ENCODE results near the gene RASAL3. TPM values are rescaled to one million over a fixed set of nuclear protein-coding genes. Genes with fewer than 3 reads are reported as not detected.
"Not testable (repeated sequence)": the region's sequence is repeated elsewhere in the genome, so short reads cannot be mapped to it uniquely, and the experiment has no call there.

The RASAL3 gene
- total RNA-seq, 1 donor from 2014 or later = 0.05 TPM

DNA sequence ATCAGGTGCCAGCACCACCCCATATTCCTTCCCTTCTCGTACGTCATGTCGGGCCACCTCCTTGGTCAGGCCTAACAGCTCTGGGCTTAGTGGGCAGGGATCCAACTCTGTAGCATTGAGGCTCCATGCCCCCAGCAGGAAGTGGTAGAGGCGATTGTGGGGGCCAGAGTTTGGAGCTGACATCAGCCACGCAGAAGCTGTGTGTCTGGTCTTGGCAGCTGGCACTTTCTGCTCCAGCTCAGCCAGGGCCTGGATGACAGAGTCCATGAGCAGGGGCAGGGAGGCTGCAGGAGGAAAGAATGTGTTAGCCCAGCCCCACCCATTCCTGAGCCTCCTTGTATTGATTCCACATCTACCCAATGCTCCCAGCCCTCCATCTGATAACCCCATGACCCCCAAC, 12.0 kb upstream of the RASAL3 start:
- no peaks in the 10 kb centered on the region for H3K4me1 Mint-ChIP-seq (ENCODE audit: low read depth)
- H3K27ac Mint-ChIP-seq (ENCODE audit: unreplicated experiment) = no peak overlapping the region
- H3K9me3 Mint-ChIP-seq (ENCODE audit: low read depth) = peaks cover 5% of the 10 kb centered on the region
- H3K36me3 Mint-ChIP-seq (ENCODE audit: low read depth) = no peaks in the 10 kb centered on the region
- TF ChIP-seq, protein P1, sequence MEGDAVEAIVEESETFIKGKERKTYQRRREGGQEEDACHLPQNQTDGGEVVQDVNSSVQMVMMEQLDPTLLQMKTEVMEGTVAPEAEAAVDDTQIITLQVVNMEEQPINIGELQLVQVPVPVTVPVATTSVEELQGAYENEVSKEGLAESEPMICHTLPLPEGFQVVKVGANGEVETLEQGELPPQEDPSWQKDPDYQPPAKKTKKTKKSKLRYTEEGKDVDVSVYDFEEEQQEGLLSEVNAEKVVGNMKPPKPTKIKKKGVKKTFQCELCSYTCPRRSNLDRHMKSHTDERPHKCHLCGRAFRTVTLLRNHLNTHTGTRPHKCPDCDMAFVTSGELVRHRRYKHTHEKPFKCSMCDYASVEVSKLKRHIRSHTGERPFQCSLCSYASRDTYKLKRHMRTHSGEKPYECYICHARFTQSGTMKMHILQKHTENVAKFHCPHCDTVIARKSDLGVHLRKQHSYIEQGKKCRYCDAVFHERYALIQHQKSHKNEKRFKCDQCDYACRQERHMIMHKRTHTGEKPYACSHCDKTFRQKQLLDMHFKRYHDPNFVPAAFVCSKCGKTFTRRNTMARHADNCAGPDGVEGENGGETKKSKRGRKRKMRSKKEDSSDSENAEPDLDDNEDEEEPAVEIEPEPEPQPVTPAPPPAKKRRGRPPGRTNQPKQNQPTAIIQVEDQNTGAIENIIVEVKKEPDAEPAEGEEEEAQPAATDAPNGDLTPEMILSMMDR (IDR thresholded peaks at IDR 0.05) = no peak
- H3K27me3 Mint-ChIP-seq (ENCODE audit: low read depth) = peaks cover 3% of the 10 kb centered on the region
- no peak overlapping the region for H3K4me3 Mint-ChIP-seq (ENCODE audit: unreplicated experiment)
- DNase-seq (ENCODE audit: low spot score) = peak; percentile 47

DNA sequence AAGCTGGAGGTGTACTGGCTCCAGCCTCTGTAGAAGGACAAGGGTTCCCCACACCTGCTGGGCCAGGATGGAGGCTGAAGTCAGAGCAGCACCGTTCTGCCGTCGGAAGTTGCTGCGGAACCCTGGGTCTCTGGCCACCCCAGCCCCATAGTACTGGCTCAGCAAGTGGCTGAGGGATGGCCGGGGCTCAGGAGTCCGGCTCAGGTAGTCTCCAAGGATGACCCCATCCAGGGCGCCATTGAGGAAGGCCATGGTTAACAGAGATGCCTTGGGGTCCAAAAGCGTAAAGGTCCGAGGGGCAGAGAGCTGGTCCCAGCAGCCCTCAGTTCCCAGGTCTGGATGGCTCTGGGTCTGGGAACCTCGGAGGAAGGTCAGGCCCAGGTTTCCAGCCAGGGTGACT, 11.3 kb upstream of the RASAL3 start:
- peaks cover 3% of the 10 kb centered on the region for H3K27me3 Mint-ChIP-seq (ENCODE audit: low read depth)
- H3K27ac Mint-ChIP-seq (ENCODE audit: unreplicated experiment) = no peak overlapping the region
- H3K4me1 Mint-ChIP-seq (ENCODE audit: low read depth) = no peaks in the 10 kb centered on the region
- DNase-seq (ENCODE audit: low spot score) = peak; percentile 67
- no peak overlapping the region for H3K4me3 Mint-ChIP-seq (ENCODE audit: unreplicated experiment)
- peaks cover 5% of the 10 kb centered on the region for H3K9me3 Mint-ChIP-seq (ENCODE audit: low read depth)
- no peaks in the 10 kb centered on the region for H3K36me3 Mint-ChIP-seq (ENCODE audit: low read depth)
- TF ChIP-seq, protein P1 (IDR thresholded peaks at IDR 0.05) = no peak

DNA sequence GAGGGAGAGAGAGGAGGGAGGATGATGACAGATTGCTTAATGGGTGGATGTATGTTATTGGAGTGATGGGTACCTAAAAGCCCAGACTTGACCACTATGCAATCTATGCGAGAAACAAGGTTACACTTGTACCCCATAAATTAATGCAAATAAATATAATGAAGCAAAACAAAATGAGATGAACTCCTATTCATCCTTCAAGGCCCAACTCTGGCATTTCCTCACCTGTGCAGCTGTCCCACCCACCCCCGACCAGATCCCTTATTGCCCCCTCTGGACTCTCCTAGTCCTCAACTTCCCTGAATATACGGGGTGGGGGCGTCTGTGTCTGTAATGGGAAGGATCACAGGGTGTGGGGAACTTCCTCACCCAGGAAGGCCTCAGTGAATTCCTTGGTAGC, 10.8 kb upstream of the RASAL3 start:
- Mint-ChIP-seq H3K4me1 (ENCODE audit: low read depth) (no peaks in the 10 kb centered on the region), H3K36me3 (ENCODE audit: low read depth) (no peaks in the 10 kb centered on the region), H3K27ac (ENCODE audit: unreplicated experiment) (no peak overlapping the region), H3K4me3 (ENCODE audit: unreplicated experiment) (no peak overlapping the region), H3K27me3 (ENCODE audit: low read depth) (peaks cover 3% of the 10 kb centered on the region), H3K9me3 (ENCODE audit: low read depth) (peaks cover 5% of the 10 kb centered on the region)
- no peak for DNase-seq (ENCODE audit: low spot score)
- TF ChIP-seq, protein P1 (IDR thresholded peaks at IDR 0.05) = no peak

DNA sequence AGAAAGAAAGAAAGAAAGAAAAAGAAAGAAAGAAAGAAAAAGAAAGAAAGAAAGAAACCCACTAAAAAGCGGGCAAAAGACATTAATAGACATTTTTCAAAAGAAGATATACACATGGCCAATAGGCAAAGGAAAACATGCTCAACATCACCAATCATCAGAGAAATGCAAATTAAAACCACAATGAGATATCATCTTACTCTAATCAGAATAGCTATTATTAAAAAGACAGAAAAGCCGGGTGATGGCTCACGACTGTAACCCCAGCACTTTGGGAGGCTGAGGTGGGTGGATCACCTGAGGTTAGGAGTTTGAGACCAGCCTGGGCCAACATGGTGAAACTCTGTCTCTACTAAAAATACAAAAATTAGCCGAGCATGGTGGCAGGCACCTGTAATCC, 9.5 kb upstream of the RASAL3 start:
- H3K27me3 Mint-ChIP-seq (ENCODE audit: low read depth) = peaks cover 11% of the 10 kb centered on the region
- not testable (repeated sequence) for H3K27ac Mint-ChIP-seq (ENCODE audit: unreplicated experiment); H3K9me3 Mint-ChIP-seq (ENCODE audit: low read depth); H3K4me3 Mint-ChIP-seq (ENCODE audit: unreplicated experiment); H3K36me3 Mint-ChIP-seq (ENCODE audit: low read depth); DNase-seq (ENCODE audit: low spot score); H3K4me1 Mint-ChIP-seq (ENCODE audit: low read depth)

DNA sequence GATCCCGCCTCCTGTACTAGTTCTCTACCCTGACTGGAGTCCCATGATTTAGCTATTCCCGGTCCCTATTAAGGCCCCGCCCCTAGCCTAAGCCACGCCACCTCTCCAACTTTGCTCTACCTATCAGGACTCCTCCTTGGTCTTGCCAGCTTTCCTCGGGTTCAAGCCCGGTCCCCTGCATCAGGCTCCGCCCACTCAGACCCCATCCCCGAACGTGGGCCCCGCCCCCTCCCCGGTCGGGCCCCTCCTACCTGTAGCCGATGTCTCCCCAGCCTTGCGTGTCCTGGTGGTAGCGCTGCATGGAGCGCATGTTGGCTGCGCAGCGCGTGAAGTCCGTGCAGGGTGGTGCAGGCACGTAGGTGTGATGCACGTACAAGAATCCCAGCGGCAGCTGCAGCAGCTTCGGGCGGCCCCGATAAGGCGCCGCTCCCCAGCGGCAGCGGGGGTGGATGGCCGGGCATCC, 7.3 kb upstream of the RASAL3 start:
- peak; percentile 85 for DNase-seq (ENCODE audit: low spot score)
- H3K27ac Mint-ChIP-seq (ENCODE audit: unreplicated experiment) = no peak overlapping the region
- no peak overlapping the region for H3K4me3 Mint-ChIP-seq (ENCODE audit: unreplicated experiment)
- no peaks in the 10 kb centered on the region for H3K36me3 Mint-ChIP-seq (ENCODE audit: low read depth)
- H3K27me3 Mint-ChIP-seq (ENCODE audit: low read depth) = peaks cover 20% of the 10 kb centered on the region
- H3K4me1 Mint-ChIP-seq (ENCODE audit: low read depth) = peaks cover 9% of the 10 kb centered on the region
- H3K9me3 Mint-ChIP-seq (ENCODE audit: low read depth) = peaks cover 5% of the 10 kb centered on the region
- TF ChIP-seq, protein P1 (IDR thresholded peaks at IDR 0.05) = no peak

DNA sequence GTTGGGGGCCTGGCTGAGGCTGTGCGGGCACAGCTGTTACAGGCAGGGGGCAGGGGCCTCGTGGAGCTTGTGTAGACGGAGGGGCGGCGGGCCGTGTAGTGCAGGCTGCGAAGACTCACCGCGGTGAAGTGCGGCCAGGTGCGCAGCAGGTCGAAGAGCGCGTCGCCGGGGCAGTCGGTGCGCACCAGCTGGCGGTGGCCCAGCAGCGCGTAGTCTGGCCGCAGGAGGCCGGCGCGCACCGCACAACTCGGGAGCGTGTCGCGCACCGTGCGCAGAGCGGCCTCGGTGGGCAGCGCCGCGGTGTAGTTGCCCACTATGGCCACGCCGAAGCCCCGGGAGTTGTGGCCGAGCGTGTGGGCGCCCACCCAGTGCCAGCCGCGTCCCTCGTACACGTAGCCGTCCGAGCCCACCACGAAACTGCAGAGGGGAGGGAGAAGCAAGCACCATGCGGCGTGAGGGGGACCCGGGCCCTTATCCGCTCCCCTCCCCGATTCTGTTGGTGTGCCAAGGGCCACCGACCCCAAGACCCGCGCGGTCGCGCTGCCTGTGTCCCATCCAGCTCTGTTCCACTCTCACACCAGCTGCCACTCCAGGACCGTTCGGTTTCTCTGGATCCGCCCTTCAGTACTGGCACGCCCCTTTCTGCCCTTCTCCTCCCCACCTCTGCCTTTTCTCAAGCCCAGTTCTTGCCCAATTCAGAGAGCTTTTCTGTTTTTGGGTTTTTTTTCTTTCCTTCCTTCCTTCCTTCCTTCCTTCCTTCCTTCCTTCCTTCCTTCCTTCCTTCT, 5.4 kb upstream of the RASAL3 start:
- H3K4me3 Mint-ChIP-seq (ENCODE audit: unreplicated experiment) = peak overlapping the region; percentile 16

More for the DNA sequence above, 5.4 kb upstream of the RASAL3 start:
- H3K27me3 Mint-ChIP-seq (ENCODE audit: low read depth) = peaks cover 23% of the 10 kb centered on the region
- H3K4me1 Mint-ChIP-seq (ENCODE audit: low read depth) = peaks cover 9% of the 10 kb centered on the region
- peak; percentile 70 for DNase-seq (ENCODE audit: low spot score)
- H3K36me3 Mint-ChIP-seq (ENCODE audit: low read depth) = no peaks in the 10 kb centered on the region
- TF ChIP-seq, protein P1 (IDR thresholded peaks at IDR 0.05) = no peak
- H3K9me3 Mint-ChIP-seq (ENCODE audit: low read depth) = peaks cover 5% of the 10 kb centered on the region
- H3K27ac Mint-ChIP-seq (ENCODE audit: unreplicated experiment) = no peak overlapping the region
